ENCODE measurements around the gene ZNF823.
"Not testable (repeated sequence)": the region's sequence is repeated elsewhere in the genome, so short reads cannot be mapped to it uniquely, and the experiment has no call there.

Gene ZNF823

GRCh38 chr19:11781295-11782057, 42.7 kb upstream of the ZNF823 start (continued):
- no peak for TF ChIP-seq ZFP3 (CRISPR knock-in tag; IDR thresholded peaks at IDR 0.05)

GRCh38 chr19:11780431-11781020, 41.8 kb upstream of the ZNF823 start:
- no peak for ATAC-seq
- no peak for TF ChIP-seq TCF4 (CRISPR knock-in tag; IDR thresholded peaks at IDR 0.05; ENCODE audit: borderline replicate concordance)
- no peak for TF ChIP-seq GLIS3 (CRISPR knock-in tag; IDR thresholded peaks at IDR 0.05)
- TF ChIP-seq PATZ1 (CRISPR knock-in tag; IDR thresholded peaks at IDR 0.05; ENCODE audit: borderline replicate concordance) = no peak
- TF ChIP-seq, protein P1, sequence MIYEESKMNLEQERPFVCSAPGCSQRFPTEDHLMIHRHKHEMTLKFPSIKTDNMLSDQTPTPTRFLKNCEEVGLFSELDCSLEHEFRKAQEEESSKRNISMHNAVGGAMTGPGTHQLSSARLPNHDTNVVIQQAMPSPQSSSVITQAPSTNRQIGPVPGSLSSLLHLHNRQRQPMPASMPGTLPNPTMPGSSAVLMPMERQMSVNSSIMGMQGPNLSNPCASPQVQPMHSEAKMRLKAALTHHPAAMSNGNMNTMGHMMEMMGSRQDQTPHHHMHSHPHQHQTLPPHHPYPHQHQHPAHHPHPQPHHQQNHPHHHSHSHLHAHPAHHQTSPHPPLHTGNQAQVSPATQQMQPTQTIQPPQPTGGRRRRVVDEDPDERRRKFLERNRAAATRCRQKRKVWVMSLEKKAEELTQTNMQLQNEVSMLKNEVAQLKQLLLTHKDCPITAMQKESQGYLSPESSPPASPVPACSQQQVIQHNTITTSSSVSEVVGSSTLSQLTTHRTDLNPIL (CRISPR knock-in tag; IDR thresholded peaks at IDR 0.05; ENCODE audit: low read depth) = no peak
- no peak for TF ChIP-seq ESRRG (CRISPR knock-in tag; IDR thresholded peaks at IDR 0.05)

DNA sequence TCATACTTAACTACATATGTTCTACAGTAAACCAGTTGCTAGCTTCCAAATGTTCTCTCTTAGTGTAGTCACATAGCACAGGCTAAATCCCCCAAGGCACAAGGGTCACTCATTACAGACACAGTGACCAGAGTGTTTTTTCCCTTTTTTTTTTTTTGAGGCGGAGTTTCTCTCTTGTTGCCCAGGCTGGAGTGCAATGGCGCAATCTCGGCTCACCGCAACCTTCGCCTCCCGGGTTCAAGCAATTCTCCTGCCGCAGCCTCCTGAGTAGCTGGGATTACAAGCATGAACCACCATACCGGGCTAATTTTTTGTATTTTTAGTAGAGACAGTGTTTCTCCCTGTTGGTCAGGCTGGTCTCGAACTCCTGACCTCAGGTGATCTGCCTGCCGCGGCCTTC, 37.9 kb upstream of the ZNF823 start:
- ATAC-seq = not testable (repeated sequence)

- ATAC-seq = not testable (repeated sequence)
These were observed 32.8 kb upstream of the ZNF823 start for GRCh38 chr19:11771520-11771919.

- TF ChIP-seq ZFP30 (CRISPR knock-in tag; IDR thresholded peaks at IDR 0.05) (no peak), PPARA (CRISPR knock-in tag; IDR thresholded peaks at IDR 0.05; ENCODE audit: borderline replicate concordance) (no peak), ZC3H10 (CRISPR knock-in tag; IDR thresholded peaks at IDR 0.05) (no peak), ZNF70 (CRISPR knock-in tag; IDR thresholded peaks at IDR 0.05) (no peak), ISL1 (CRISPR knock-in tag; IDR thresholded peaks at IDR 0.05) (no peak), OSR1 (CRISPR knock-in tag; IDR thresholded peaks at IDR 0.05) (no peak), GLIS3 (CRISPR knock-in tag; IDR thresholded peaks at IDR 0.05) (no peak), ARNTL (CRISPR knock-in tag; IDR thresholded peaks at IDR 0.05; ENCODE audit: borderline replicate concordance, low read depth) (no peak), ESRRG (CRISPR knock-in tag; IDR thresholded peaks at IDR 0.05) (no peak), CSDC2 (CRISPR knock-in tag; IDR thresholded peaks at IDR 0.05) (no peak), ZFP3 (CRISPR knock-in tag; IDR thresholded peaks at IDR 0.05) (no peak), ZNF565 (CRISPR knock-in tag; conservative IDR thresholded peaks at IDR 0.05; ENCODE audit: low read depth) (no peak), POU6F1 (CRISPR knock-in tag; IDR thresholded peaks at IDR 0.05; ENCODE audit: borderline replicate concordance, low read depth) (no peak)
- TF ChIP-seq, protein P1 (CRISPR knock-in tag; IDR thresholded peaks at IDR 0.05; ENCODE audit: low read depth) = no peak
- ATAC-seq = no peak
These were observed 31.2 kb upstream of the ZNF823 start for GRCh38 chr19:11769995-11770394.

DNA sequence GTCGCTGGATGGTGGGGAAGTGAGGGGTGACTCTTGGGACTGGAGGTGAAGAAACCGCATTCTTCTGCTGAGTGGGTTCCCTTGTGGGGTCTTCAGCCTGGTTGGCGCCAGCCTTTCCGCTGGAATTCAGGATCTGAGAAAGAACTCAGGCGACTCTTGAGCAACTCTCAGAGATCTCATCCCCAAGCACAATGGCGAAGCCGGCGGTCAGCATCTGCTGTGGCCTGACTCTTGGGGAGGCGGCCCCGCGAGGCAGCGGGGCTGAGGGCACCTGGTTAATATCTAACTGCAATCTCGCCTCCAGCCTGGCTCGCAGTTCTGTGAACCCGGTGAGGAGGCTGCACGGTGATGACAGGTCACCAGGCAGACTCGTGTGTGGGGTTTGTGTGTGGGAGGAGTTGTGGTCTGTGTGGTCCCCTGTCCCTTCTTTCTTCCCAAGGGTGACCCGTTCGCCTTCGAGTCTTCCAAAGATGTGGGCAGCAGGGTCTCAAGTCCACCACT, 28.9 kb upstream of the ZNF823 start:
- TF ChIP-seq TCF4 (CRISPR knock-in tag; IDR thresholded peaks at IDR 0.05; ENCODE audit: borderline replicate concordance) (no peak), ZNF565 (CRISPR knock-in tag; conservative IDR thresholded peaks at IDR 0.05; ENCODE audit: low read depth) (no peak), PPARA (CRISPR knock-in tag; IDR thresholded peaks at IDR 0.05; ENCODE audit: borderline replicate concordance) (no peak), ZFP30 (CRISPR knock-in tag; IDR thresholded peaks at IDR 0.05) (no peak), PATZ1 (CRISPR knock-in tag; IDR thresholded peaks at IDR 0.05; ENCODE audit: borderline replicate concordance) (no peak), ZNF8 (CRISPR knock-in tag; IDR thresholded peaks at IDR 0.05) (no peak), ISL1 (CRISPR knock-in tag; IDR thresholded peaks at IDR 0.05) (no peak), ZNF70 (CRISPR knock-in tag; IDR thresholded peaks at IDR 0.05) (no peak)
- ATAC-seq = peak; percentile 52
